BLaER1 (cell line): ENCODE results near the gene TRAPPC2.

ENCODE experiments used
- H3K27ac ChIP-seq: shearing (Covaris generic); formaldehyde crosslinking; 2 replicates; pipeline ENCODE4 v1.8.1; 2022
- H3K27me3 ChIP-seq: shearing (Covaris generic); formaldehyde crosslinking; 2 replicates; pipeline ENCODE4 v1.8.1; 2022
- H3K36me3 ChIP-seq: shearing (Covaris generic); formaldehyde crosslinking; 2 replicates; pipeline ENCODE4 v1.8.1; 2022
- H3K4me1 ChIP-seq: shearing (Covaris generic); formaldehyde crosslinking; 2 replicates; pipeline ENCODE4 v1.8.1; 2022
- H3K4me2 ChIP-seq: shearing (Covaris generic); formaldehyde crosslinking; 2 replicates; pipeline ENCODE4 v1.8.1; 2022
- H3K4me3 ChIP-seq: shearing (Covaris generic); formaldehyde crosslinking; 2 replicates; pipeline ENCODE4 v1.8.1; 2022
- H3K9ac ChIP-seq: shearing (Covaris generic); formaldehyde crosslinking; 2 replicates; pipeline ENCODE4 v1.8.1; 2022
- H3K9me3 ChIP-seq: shearing (Covaris generic); formaldehyde crosslinking; 2 replicates; pipeline ENCODE4 v1.8.1; 2022
- H4K20me1 ChIP-seq: shearing (Covaris generic); formaldehyde crosslinking; 2 replicates; pipeline ENCODE4 v1.8.1; 2022
- Cebpa-rat ChIP-seq: shearing (Covaris generic); IDR thresholded peaks from 2 replicates; pipeline ENCODE4 v1.8.1; 2022

TRAPPC2 gene

DNA sequence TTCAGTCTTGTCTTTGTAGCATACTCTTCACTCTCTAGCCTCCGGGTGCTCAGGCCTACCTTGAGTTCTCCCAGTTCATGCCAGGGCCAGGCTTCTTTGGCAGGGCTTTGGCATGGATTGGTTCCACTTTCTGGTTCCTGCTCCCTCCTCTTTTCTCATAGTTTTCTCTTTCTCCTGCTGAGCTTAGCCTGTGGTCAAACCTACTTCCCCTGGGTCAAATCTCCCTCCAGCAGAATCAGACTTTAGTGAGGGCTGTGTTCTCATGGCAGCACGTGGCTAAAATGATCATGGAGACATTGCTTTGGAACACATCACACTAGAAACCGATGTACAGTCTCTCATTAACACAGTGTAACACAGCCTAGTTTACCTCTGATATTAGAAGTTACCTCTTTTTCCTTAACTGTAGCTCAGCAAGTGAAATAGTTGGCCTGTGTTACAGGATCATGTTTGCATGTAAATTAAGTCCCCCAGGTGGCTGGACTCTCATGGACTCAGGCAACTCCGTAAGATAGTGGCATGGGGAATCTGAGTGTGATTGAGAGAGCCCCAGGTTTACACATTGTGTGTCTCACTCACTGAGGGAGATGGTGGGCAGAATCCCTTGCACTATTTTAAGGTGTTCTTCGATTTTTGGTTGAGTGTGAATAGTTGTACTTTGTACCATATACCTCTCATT is 32.2 kb downstream of the TRAPPC2 start:
- no peak overlapping the region for H3K9ac ChIP-seq
- no peak for TF ChIP-seq Cebpa-rat
- no peak overlapping the region for H3K27ac ChIP-seq

DNA sequence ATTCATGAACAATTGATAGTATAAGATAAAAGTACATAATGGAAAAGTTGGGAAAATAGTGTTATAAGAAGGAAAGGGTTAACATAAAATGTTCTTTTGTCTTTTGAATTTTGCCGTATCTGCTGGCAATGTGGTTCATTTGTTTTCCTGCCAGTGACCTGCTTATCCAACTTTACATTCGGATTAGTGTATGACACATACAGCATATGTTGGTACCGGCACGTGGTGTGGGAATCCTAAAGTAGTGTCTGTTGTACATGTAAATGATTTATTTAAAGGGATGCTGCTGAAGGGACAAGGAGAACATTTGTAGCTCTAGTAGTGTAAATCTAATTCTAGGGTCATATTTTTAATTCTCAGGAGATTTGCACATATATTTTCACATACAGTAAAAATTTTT is 34.0 kb downstream of the TRAPPC2 start:
- H3K4me1 ChIP-seq: peaks cover 44% of the 10 kb centered on the region
- H3K9ac ChIP-seq: no peak overlapping the region
- H3K27ac ChIP-seq: no peak overlapping the region
- no peak overlapping the region for H3K4me2 ChIP-seq
- no peak overlapping the region for H3K4me3 ChIP-seq
- no peak for TF ChIP-seq Cebpa-rat
- H3K36me3 ChIP-seq: peaks cover 10% of the 10 kb centered on the region
- H3K9me3 ChIP-seq: no peaks in the 10 kb centered on the region
- peaks cover 100% of the 10 kb centered on the region for H4K20me1 ChIP-seq
- peaks cover 53% of the 10 kb centered on the region for H3K27me3 ChIP-seq

More for the DNA sequence above, 32.2 kb downstream of the TRAPPC2 start:
- H3K9me3 ChIP-seq: no peaks in the 10 kb centered on the region
- peaks cover 19% of the 10 kb centered on the region for H3K36me3 ChIP-seq
- H3K4me2 ChIP-seq: no peak overlapping the region
- peaks cover 34% of the 10 kb centered on the region for H3K27me3 ChIP-seq
- peaks cover 100% of the 10 kb centered on the region for H4K20me1 ChIP-seq
- peaks cover 25% of the 10 kb centered on the region for H3K4me1 ChIP-seq
- no peak overlapping the region for H3K4me3 ChIP-seq

DNA sequence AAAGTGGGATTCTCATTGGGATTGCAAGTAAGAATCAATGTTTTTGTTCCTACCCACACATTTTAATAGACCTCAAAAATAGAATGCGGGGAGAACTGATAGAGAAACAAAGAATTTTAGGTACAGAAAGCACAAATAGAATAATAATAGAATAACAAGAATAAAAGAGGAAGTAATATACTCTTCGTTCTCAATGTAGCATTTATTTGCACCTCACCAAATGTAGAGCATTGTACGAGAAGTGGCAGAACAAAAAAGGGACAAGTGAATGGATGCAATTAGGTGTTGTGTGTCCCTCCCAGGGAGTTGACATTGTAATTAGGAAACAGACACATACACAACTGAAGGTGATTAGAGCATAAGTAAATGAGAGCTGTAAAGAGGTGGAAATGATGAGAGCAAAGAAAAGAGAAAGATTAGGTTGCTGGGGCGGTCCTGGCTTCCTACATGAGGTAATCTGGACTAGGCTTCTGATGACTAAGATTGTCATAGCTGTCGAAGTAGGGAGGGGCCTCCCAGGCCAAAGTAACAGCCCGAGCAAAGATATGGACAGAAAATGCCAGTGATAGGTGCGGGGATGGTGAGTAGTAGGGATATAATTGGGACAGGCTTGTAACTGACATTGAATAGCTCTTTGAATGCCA is 35.1 kb downstream of the TRAPPC2 start:
- Histone ChIP-seq H3K4me3 (no peak overlapping the region), H4K20me1 (peaks cover 100% of the 10 kb centered on the region), H3K9ac (no peak overlapping the region), H3K27me3 (peaks cover 63% of the 10 kb centered on the region), H3K27ac (no peak overlapping the region), H3K36me3 (peaks cover 7% of the 10 kb centered on the region; the same call in 1 of the 2 replicates), H3K4me1 (peaks cover 54% of the 10 kb centered on the region), H3K4me2 (no peak overlapping the region), H3K9me3 (no peaks in the 10 kb centered on the region)
- TF ChIP-seq Cebpa-rat: no peak

DNA sequence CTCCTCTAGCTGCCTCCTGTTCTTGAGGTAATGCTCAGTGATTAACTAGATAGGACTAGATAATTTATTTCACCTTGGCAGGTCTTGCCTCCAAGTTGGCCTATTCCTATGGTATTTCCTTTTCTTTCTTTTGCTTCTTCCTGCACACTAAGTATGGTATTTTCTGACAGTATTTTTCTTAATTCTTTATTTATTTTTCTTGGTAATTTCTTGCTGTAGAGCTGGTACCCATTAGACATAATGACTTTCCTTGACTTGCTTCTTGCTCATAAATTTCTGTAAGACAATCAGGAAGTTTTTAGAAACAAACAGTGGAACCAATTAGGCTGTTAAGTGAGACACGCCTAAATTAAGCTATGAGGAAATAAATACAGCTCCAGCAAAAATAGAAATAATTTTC is 36.0 kb downstream of the TRAPPC2 start:
- Histone ChIP-seq H4K20me1 (peaks cover 100% of the 10 kb centered on the region), H3K36me3 (no peaks in the 10 kb centered on the region), H3K9me3 (no peaks in the 10 kb centered on the region), H3K27ac (no peak overlapping the region), H3K4me1 (peaks cover 63% of the 10 kb centered on the region), H3K9ac (no peak overlapping the region), H3K4me2 (no peak overlapping the region), H3K27me3 (peaks cover 68% of the 10 kb centered on the region), H3K4me3 (no peak overlapping the region)
- no peak for TF ChIP-seq Cebpa-rat

DNA sequence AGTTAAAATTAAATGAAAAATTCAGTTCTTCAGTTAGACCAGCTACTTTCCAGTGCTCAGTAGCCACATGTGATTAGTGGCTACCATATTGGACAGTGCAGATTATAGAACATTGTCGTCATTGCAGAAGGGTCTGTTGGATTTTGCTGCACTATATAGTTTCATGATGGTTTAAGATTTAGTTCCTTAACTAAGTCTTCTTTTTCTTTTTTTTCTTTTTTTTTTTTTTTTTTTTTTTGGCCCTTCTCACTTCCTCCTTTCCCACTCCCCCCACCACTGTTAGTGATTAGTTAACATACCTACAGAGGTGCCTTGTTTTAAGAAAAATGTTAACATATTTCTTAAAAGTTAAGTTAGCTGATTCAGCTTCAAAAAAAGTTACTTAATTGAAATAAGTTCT is 36.4 kb downstream of the TRAPPC2 start:
- Histone ChIP-seq H3K36me3 (no peaks in the 10 kb centered on the region), H3K4me2 (peak overlapping the region; percentile 38), H4K20me1 (peaks cover 100% of the 10 kb centered on the region), H3K9me3 (no peaks in the 10 kb centered on the region), H3K9ac (no peak overlapping the region), H3K27me3 (peaks cover 68% of the 10 kb centered on the region), H3K4me3 (no peak overlapping the region), H3K27ac (no peak overlapping the region), H3K4me1 (peaks cover 68% of the 10 kb centered on the region)
- TF ChIP-seq Cebpa-rat: no peak

DNA sequence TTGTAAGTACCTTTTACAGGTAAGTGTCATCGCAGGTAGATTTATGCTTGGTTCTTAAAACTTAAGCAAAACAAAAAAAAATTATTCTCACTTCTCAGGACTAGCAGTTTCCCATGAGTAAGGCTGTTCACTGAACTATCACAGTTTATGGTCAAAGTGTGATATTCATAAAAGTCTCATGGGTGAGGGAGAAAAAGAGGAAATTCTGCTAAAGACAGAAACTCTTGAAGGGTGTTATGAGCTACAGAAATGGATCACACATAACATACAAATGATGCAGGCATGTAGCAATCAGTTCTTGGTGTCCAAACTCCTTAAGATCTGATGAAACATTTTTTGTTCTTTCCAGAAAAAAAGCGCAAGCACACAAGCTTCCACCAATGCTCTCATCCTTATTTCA is 37.0 kb downstream of the TRAPPC2 start:
- H4K20me1 ChIP-seq: peaks cover 100% of the 10 kb centered on the region
- no peaks in the 10 kb centered on the region for H3K9me3 ChIP-seq
- no peak overlapping the region for H3K4me3 ChIP-seq
- H3K36me3 ChIP-seq: no peaks in the 10 kb centered on the region
- H3K9ac ChIP-seq: no peak overlapping the region
- H3K27ac ChIP-seq: no peak overlapping the region
- TF ChIP-seq Cebpa-rat: no peak
- peaks cover 73% of the 10 kb centered on the region for H3K4me1 ChIP-seq
- peak overlapping the region; percentile 38 for H3K4me2 ChIP-seq
- peaks cover 71% of the 10 kb centered on the region for H3K27me3 ChIP-seq

DNA sequence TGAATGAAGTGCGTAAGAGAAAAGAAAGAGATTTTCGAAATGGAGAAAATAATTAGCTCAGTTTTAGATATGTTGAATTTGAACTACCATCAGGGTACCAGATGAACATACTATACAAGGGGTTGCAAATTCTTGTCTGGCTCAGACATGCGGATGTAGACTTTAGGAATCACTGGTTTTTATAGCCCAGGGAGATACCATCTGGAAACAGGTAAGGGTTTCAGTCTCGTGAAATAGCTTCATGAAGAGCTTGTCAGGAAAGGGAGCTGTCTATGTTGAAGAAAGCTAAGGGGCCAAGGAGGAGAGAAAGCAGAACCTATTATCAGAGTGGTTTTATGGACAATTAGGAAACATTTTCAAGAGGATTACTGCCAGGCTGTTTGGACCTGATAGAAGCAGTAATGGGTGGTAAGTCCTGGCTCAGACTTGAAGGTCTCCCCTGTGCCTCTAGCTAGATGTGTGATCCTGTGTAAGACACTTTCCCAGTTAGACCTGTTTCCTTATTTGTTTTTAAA is 38.8 kb downstream of the TRAPPC2 start:
- Histone ChIP-seq H4K20me1 (peaks cover 99% of the 10 kb centered on the region), H3K27ac (no peak overlapping the region), H3K36me3 (no peaks in the 10 kb centered on the region), H3K4me3 (no peak overlapping the region), H3K4me2 (peak overlapping the region; percentile 38; the same call in 1 of the 2 replicates), H3K4me1 (peaks cover 81% of the 10 kb centered on the region), H3K9ac (no peak overlapping the region), H3K9me3 (no peaks in the 10 kb centered on the region), H3K27me3 (peaks cover 77% of the 10 kb centered on the region)
- no peak for TF ChIP-seq Cebpa-rat

DNA sequence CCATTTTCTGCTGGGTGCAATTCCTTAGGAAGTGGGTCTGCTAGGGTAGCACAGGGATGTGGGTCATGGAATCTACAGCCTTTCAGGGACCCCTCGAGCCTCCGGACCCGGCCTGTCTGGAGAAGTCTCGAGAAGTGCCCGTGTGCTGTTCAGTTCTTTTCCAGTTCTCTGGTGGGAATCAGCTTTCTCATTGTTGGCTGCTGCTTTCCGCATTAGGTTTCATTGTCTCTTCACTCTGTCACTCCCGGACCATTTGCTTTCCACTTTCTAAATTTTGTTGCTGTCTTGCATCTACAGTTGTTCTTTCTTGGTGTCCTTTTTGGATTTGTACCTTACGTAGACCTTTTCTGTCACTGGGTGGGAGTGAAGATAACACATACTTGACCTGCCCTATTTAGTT is 39.4 kb downstream of the TRAPPC2 start:
- peak overlapping the region; percentile 76 for H3K4me2 ChIP-seq
- H3K9ac ChIP-seq: no peak overlapping the region
- no peaks in the 10 kb centered on the region for H3K36me3 ChIP-seq
- H3K4me1 ChIP-seq: peaks cover 83% of the 10 kb centered on the region
- TF ChIP-seq Cebpa-rat: no peak
- peaks cover 82% of the 10 kb centered on the region for H3K27me3 ChIP-seq
- peak overlapping the region; percentile 18; the same call in 1 of the 2 replicates for H3K27ac ChIP-seq
- H4K20me1 ChIP-seq: peaks cover 99% of the 10 kb centered on the region
- no peaks in the 10 kb centered on the region for H3K9me3 ChIP-seq
- peak overlapping the region; percentile 40 for H3K4me3 ChIP-seq

DNA sequence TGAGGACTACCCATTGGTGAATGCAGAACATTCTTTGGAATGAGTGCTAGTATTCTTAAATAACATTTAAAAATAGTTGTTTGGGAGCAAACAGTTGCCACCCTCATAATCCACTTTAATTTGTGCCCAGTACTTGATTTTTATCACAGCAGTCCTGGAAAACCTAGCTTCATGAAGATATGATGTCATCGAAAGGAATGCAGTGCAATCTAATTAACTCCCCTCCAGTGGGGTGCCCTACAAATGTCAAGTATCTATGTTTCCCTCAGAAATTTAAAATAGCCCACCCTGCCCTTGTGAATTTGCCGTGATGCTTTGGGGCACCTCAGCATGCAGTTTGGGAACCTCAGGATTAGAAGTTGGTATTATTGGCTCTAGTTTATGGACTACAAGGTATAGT is 40.1 kb downstream of the TRAPPC2 start:
- no peaks in the 10 kb centered on the region for H3K36me3 ChIP-seq
- no peak for TF ChIP-seq Cebpa-rat
- peaks cover 99% of the 10 kb centered on the region for H4K20me1 ChIP-seq
- H3K27me3 ChIP-seq: peaks cover 86% of the 10 kb centered on the region
- peak overlapping the region; percentile 40 for H3K4me3 ChIP-seq
- H3K4me1 ChIP-seq: peaks cover 83% of the 10 kb centered on the region
- H3K9ac ChIP-seq: no peak overlapping the region
- H3K4me2 ChIP-seq: peak overlapping the region; percentile 76
- no peaks in the 10 kb centered on the region for H3K9me3 ChIP-seq
- H3K27ac ChIP-seq: 0 out of 2 replicates have a peak overlapping the region, but pooled peaks have one; percentile 18

DNA sequence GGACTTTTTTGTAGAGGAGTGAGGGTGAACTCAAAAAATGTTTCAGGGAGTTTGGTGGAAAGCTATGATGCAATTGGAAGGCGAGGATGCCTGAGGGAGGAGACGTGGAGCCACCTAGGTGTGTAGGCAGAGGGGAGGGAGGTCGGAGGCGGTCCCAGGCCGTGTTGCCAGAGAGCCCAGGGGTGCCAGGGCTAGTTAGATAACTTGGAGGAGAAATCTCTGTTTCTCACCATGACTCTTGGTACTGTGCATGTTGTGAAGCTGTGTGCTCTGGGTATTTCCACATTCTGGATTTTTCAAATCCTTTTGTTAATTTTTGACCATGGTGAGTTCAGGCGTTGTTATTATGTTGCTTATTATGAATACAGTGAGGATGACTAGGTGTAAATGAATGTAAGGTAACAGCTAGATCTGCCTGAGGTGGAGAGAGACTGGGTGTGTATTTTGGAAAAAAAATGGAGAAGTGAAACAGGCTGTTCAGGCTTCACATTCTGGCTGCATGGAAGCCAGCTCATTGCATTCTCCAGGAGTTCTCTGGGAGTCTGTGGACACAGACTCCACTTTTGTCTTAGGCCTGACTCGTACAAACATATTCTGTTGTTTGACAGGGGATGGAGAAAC is 41.0 kb downstream of the TRAPPC2 start:
- H3K9ac ChIP-seq: no peak overlapping the region; the same call in 1 of the 2 replicates
- H3K27me3 ChIP-seq: peaks cover 95% of the 10 kb centered on the region
- H4K20me1 ChIP-seq: peaks cover 99% of the 10 kb centered on the region
- no peaks in the 10 kb centered on the region for H3K9me3 ChIP-seq
- TF ChIP-seq Cebpa-rat: no peak
- H3K4me1 ChIP-seq: peaks cover 79% of the 10 kb centered on the region
- H3K36me3 ChIP-seq: no peaks in the 10 kb centered on the region
- H3K27ac ChIP-seq: no peak overlapping the region
- H3K4me2 ChIP-seq: peak overlapping the region; percentile 76
- no peak overlapping the region for H3K4me3 ChIP-seq
